ENCODE data around the gene CCDC186. TPM values are rescaled to one million over a fixed set of nuclear protein-coding genes. Genes with fewer than 3 reads are reported as not detected.
"Not testable (repeated sequence)": the region's sequence is repeated elsewhere in the genome, so short reads cannot be mapped to it uniquely, and the experiment has no call there.

CCDC186 gene
- total RNA-seq, 2 donors from 2014 or later: 15.2 to 21.5 TPM

DNA sequence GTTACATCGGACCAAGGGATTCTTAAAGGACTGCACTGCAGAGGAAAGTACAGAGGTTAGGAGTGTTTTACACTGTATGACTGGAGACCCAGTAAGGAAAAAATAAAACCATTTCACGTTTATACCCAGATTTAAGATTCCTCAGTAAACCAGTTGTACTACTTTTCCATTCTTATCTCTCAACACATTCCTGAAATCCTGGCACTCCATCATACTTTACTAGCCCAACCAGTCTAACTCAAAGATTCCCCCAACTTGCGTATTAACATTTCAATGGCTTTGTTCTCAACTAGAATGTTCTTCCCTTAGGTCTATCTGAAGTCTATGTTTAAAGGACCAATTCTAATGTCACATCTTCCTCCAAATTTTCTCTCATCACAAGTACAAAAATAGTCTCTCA lies 8.0 kb downstream of the CCDC186 start:
- TF ChIP-seq, protein P1, sequence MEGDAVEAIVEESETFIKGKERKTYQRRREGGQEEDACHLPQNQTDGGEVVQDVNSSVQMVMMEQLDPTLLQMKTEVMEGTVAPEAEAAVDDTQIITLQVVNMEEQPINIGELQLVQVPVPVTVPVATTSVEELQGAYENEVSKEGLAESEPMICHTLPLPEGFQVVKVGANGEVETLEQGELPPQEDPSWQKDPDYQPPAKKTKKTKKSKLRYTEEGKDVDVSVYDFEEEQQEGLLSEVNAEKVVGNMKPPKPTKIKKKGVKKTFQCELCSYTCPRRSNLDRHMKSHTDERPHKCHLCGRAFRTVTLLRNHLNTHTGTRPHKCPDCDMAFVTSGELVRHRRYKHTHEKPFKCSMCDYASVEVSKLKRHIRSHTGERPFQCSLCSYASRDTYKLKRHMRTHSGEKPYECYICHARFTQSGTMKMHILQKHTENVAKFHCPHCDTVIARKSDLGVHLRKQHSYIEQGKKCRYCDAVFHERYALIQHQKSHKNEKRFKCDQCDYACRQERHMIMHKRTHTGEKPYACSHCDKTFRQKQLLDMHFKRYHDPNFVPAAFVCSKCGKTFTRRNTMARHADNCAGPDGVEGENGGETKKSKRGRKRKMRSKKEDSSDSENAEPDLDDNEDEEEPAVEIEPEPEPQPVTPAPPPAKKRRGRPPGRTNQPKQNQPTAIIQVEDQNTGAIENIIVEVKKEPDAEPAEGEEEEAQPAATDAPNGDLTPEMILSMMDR (IDR thresholded peaks at IDR 0.05): no peak
- no peak for ATAC-seq (ENCODE audit: insufficient number of reproducible peaks, low FRiP score, low read depth)
- no peak for DNase-seq (ENCODE audit: low spot score)
- Histone ChIP-seq H3K9me3 (peaks cover 4% of the 10 kb centered on the region), H3K4me1 (ENCODE audit: control insufficient read depth in 1 of 2, low read depth in 2 of 2) (peaks cover 7 to 37% of the 10 kb centered on the region in 2 donors), H3K36me3 (no peaks in the 10 kb centered on the region), H3K4me3 (no peak overlapping the region), H3K27me3 (replicated peaks; ENCODE audit: insufficient read depth) (no peaks in the 10 kb centered on the region), H3K27ac (no peak overlapping the region)

DNA sequence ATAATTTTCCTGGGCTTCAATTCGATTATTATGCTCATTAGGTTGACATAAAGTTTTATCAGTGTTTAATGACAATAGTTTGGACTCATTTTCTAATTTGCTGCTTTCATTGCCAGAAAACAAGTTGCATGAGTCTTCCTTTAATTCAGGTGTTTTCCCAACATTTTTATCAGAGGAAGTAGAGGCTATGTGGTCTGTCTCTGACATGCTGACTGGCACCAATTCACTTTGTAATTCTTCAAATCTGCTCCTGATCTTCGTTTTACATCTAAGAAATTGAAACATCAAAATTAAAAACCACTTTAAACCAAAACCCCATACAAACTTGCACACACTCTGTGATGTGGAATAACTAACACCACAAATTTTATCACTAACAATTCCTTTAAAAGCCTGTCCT lies 10.9 kb downstream of the CCDC186 start:
- H3K9me3 ChIP-seq: no peaks in the 10 kb centered on the region
- DNase-seq (ENCODE audit: low spot score): no peak
- H3K27ac ChIP-seq: no peak overlapping the region
- no peaks in the 10 kb centered on the region for H3K27me3 ChIP-seq (replicated peaks; ENCODE audit: insufficient read depth)
- TF ChIP-seq, protein P1 (IDR thresholded peaks at IDR 0.05): no peak
- no peaks in the 10 kb centered on the region for H3K36me3 ChIP-seq
- H3K4me1 ChIP-seq (ENCODE audit: control insufficient read depth in 1 of 2, low read depth in 2 of 2): peaks cover 7 to 37% of the 10 kb centered on the region in 2 donors
- no peak overlapping the region for H3K4me3 ChIP-seq
- ATAC-seq (ENCODE audit: insufficient number of reproducible peaks, low FRiP score, low read depth): no peak

DNA sequence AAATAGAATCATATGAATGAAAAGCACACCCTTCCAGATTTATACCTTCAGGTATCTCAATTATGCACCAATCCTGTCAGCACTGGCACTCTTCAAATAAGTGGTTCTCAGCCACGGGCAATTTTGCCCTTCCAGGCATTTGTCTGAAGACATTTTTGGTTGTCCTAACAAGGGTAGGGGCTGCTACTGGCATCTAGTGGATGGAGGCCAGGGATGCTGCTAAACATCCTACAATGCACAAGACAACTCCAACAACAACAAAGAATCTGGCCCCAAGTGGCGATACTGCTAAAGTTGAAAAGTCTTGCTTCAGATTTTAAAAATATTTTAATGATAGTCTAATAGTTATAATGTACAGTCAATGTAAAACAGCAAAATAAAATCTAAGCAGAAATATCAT lies 16.1 kb downstream of the CCDC186 start:
- H3K4me1 ChIP-seq (ENCODE audit: control insufficient read depth in 1 of 2, low read depth in 2 of 2): peaks cover 2 to 9% of the 10 kb centered on the region in 2 donors

DNA sequence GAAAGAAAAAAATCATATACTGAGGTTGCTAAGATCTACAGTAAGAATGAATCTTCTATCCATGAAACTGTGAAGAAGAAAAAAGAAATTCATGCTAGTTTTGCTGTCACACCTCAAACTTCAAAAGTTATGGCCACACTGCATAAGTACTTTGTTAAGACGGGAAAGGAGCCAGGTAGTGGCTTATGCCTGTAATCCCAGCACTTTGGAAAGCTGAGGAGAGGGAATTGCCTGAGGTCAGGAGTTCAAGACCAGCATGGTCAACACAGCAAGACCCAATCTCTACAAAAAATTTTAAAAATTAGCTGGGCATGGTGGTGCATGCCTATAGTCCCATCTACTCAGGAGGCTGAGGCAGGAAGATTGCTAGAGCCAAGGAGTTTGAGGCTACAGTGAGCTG lies 22.1 kb downstream of the CCDC186 start:
- TF ChIP-seq, protein P1 (IDR thresholded peaks at IDR 0.05): no peak
- no peaks in the 10 kb centered on the region for H3K4me1 ChIP-seq (ENCODE audit: control insufficient read depth in 1 of 2, low read depth in 2 of 2)
- no peaks in the 10 kb centered on the region for H3K9me3 ChIP-seq
- H3K27ac ChIP-seq: no peak overlapping the region
- H3K36me3 ChIP-seq: peaks cover 19% of the 10 kb centered on the region
- ATAC-seq (ENCODE audit: insufficient number of reproducible peaks, low FRiP score, low read depth): no peak
- no peaks in the 10 kb centered on the region for H3K27me3 ChIP-seq (replicated peaks; ENCODE audit: insufficient read depth)
- no peak overlapping the region for H3K4me3 ChIP-seq
- DNase-seq (ENCODE audit: low spot score): no peak

More for the DNA sequence above, 16.1 kb downstream of the CCDC186 start:
- ATAC-seq (ENCODE audit: insufficient number of reproducible peaks, low FRiP score, low read depth) (no peak), DNase-seq (ENCODE audit: low spot score) (no peak)
- H3K9me3 ChIP-seq: no peaks in the 10 kb centered on the region
- no peak overlapping the region for H3K27ac ChIP-seq
- peaks cover 4% of the 10 kb centered on the region for H3K36me3 ChIP-seq
- H3K4me3 ChIP-seq: no peak overlapping the region
- H3K27me3 ChIP-seq (replicated peaks; ENCODE audit: insufficient read depth): no peaks in the 10 kb centered on the region
- TF ChIP-seq, protein P1 (IDR thresholded peaks at IDR 0.05): no peak

DNA sequence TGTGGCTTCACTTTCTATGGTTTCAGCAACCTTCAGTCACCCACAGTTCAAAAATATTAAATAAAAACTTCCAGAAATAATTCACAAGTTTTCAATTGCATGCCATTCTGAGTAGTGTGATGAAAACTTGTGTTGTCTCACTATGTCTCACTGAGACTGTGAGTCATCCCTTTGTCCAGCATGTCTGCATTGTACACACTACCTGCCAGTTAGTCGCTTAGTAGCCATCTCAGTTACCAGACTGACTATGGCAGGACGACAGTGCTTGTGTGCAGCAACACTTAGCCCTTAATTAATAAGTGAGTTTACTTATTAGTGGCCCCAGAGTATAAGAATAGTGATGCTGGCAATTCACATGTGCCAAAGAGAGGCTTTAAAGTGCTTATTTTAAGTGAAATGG lies 22.5 kb downstream of the CCDC186 start:
- H3K27ac ChIP-seq: no peak overlapping the region
- no peaks in the 10 kb centered on the region for H3K4me1 ChIP-seq (ENCODE audit: control insufficient read depth in 1 of 2, low read depth in 2 of 2)
- H3K9me3 ChIP-seq: no peaks in the 10 kb centered on the region
- H3K27me3 ChIP-seq (replicated peaks; ENCODE audit: insufficient read depth): no peaks in the 10 kb centered on the region
- no peak for ATAC-seq (ENCODE audit: insufficient number of reproducible peaks, low FRiP score, low read depth)
- H3K36me3 ChIP-seq: peaks cover 19% of the 10 kb centered on the region
- no peak overlapping the region for H3K4me3 ChIP-seq
- DNase-seq (ENCODE audit: low spot score): no peak
- TF ChIP-seq, protein P1 (IDR thresholded peaks at IDR 0.05): no peak

DNA sequence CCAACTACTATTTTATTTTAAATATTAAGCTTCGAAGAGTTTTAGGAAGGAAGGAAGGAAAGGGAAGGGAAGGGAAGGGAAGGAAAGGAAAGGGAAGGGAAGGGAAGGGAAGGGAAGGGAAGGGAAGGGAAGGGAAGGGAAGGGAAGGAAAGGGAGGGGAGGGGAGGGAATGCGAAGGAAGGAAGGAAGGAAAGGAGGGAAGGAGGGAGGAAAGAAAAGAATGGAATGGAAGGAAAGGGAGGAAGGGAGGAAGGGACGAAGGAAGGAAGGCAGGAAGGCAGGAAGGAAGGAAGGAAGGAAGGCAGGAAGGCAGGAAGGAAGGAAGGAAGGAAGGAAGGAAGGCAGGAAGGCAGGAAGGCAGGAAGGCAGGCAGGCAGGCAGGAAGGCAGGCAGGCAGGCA lies 24.5 kb downstream of the CCDC186 start:
- not testable (repeated sequence) for H3K4me3 ChIP-seq; ATAC-seq (ENCODE audit: insufficient number of reproducible peaks, low FRiP score, low read depth)
- H3K36me3 ChIP-seq: peaks cover 19% of the 10 kb centered on the region

More for the DNA sequence above, 24.5 kb downstream of the CCDC186 start:
- DNase-seq (ENCODE audit: low spot score); H3K27ac ChIP-seq; H3K4me1 ChIP-seq (ENCODE audit: control insufficient read depth in 1 of 2, low read depth in 2 of 2); H3K27me3 ChIP-seq (replicated peaks; ENCODE audit: insufficient read depth); H3K9me3 ChIP-seq: not testable (repeated sequence)

All from thoracic aorta (tissue), 2 donors.